NCI-H2107 treated with DMSO at 0.1 percent for 48 hours (cell line): ENCODE results near the gene RALBP1.

Source experiments
- DNase-seq: peaks from one replicate; lab custom pipeline; 2025; ENCODE audit not compliant: unreplicated experiment; lab: John Stamatoyannopoulos, UW

Gene RALBP1

GRCh38 chr18:9546468-9546867 is 71.2 kb downstream of the RALBP1 start:
- no peak for DNase-seq

- no peak for DNase-seq
These were observed 72.5 kb downstream of the RALBP1 start for GRCh38 chr18:9547782-9548181.

GRCh38 chr18:9549405-9549804 is 74.1 kb downstream of the RALBP1 start:
- DNase-seq = no peak

- no peak for DNase-seq
These were observed 75.1 kb downstream of the RALBP1 start for GRCh38 chr18:9550429-9550828.

GRCh38 chr18:9552191-9552590 is 76.9 kb downstream of the RALBP1 start:
- no peak for DNase-seq

- DNase-seq = no peak
These were observed 77.3 kb downstream of the RALBP1 start for GRCh38 chr18:9552616-9553015.

GRCh38 chr18:9557250-9557943 is 82.1 kb downstream of the RALBP1 start:
- DNase-seq = no peak

GRCh38 chr18:9558387-9559064 is 83.2 kb downstream of the RALBP1 start:
- DNase-seq = no peak

GRCh38 chr18:9559253-9559652 is 83.9 kb downstream of the RALBP1 start:
- DNase-seq = no peak

GRCh38 chr18:9561759-9562158 is 86.4 kb downstream of the RALBP1 start:
- no peak for DNase-seq

- no peak for DNase-seq
These were observed 87.3 kb downstream of the RALBP1 start for GRCh38 chr18:9562584-9562983.

- DNase-seq = no peak
These were observed 88.0 kb downstream of the RALBP1 start for GRCh38 chr18:9563331-9563730.

- no peak for DNase-seq
These were observed 90.1 kb downstream of the RALBP1 start for GRCh38 chr18:9565407-9565806.

GRCh38 chr18:9568186-9568585 is 92.9 kb downstream of the RALBP1 start:
- DNase-seq = no peak

- DNase-seq = no peak
These were observed 93.9 kb downstream of the RALBP1 start for GRCh38 chr18:9569178-9569577.

GRCh38 chr18:9570255-9570654 is 94.9 kb downstream of the RALBP1 start:
- DNase-seq = no peak

- DNase-seq = no peak
These were observed 96.2 kb downstream of the RALBP1 start for GRCh38 chr18:9571546-9571945.

- no peak for DNase-seq
These were observed 99.3 kb downstream of the RALBP1 start for GRCh38 chr18:9574473-9575115.

- no peak for DNase-seq
These were observed 100.2 kb downstream of the RALBP1 start for GRCh38 chr18:9575558-9575957.

GRCh38 chr18:9577361-9577760 is 102.0 kb downstream of the RALBP1 start:
- no peak for DNase-seq

- DNase-seq = no peak
These were observed 103.0 kb downstream of the RALBP1 start for GRCh38 chr18:9578306-9578705.

- no peak for DNase-seq
These were observed 106.4 kb downstream of the RALBP1 start for GRCh38 chr18:9581667-9582066.
